Ascending aorta (tissue), 2 donors: ENCODE results near the gene FHOD3. TPM values are rescaled to one million over a fixed set of nuclear protein-coding genes. Genes with fewer than 3 reads are reported as not detected.
"Not testable (repeated sequence)": the region's sequence is repeated elsewhere in the genome, so short reads cannot be mapped to it uniquely, and the experiment has no call there.

Experiments used
- DNase-seq, 2 donors: peaks; one replicate each; pipeline ENCODE4 v3.0.0-alpha.2; 2019; ENCODE audit warnings: low spot score in 2 of 2
- H3K27ac ChIP-seq, 2 donors: fragments of 200-600 bp; sonication (generic); one replicate each; pipeline ENCODE4 v1.5.1; 2016 to 2017; ENCODE audit warnings: mild to moderate bottlenecking in 1 of 2
- H3K27me3 ChIP-seq: fragments of 200-600 bp; sonication (generic); one replicate; pipeline ENCODE4 v1.5.1; 2017
- H3K36me3 ChIP-seq, 2 donors: fragments of 200-600 bp; sonication (generic); one replicate each; pipeline ENCODE4 v1.5.1; 2016
- H3K4me1 ChIP-seq, 2 donors: fragments of 200-600 bp; sonication (generic); one replicate each; pipeline ENCODE4 v1.5.1; 2016 to 2017; ENCODE audit warnings: mild to moderate bottlenecking in 1 of 2
- H3K4me3 ChIP-seq, 2 donors: fragments of 200-600 bp; sonication (generic); one replicate each; pipeline ENCODE4 v1.5.1; 2016 to 2017; ENCODE audit warnings: mild to moderate bottlenecking in 1 of 2
- H3K9me3 ChIP-seq, 2 donors: fragments of 200-600 bp; sonication (generic); one replicate each; pipeline ENCODE4 v1.5.1; 2016
- intact Hi-C: fragments of 100-400 bp; cut with DNase I; formaldehyde crosslinking; loops from one replicate; pipeline ENCODE4 v1.15.1; 2023
- total RNA-seq: library from RNA; depleted of rRNA; stranded (reverse); fragments of >200 nt; gene quantifications from one replicate; pipeline ENCODE4 v1.1.0, GENCODE V29; 2016
- TF ChIP-seq, protein P1 (sequence below), 3 experiments: fragments of 200-600 bp in 2 of 3; fragments of 450-650 bp in 1 of 3; sonication (generic) in 2 of 3; IDR thresholded peaks; one replicate each; pipeline ENCODE4 v1.5.1; 2016 to 2019; ENCODE audit warnings: antibody characterized with exemption in 3 of 3, mild to moderate bottlenecking in 1 of 3, moderate library complexity in 1 of 3

The FHOD3 gene
- total RNA-seq, 1 donor from 2014 or later = 12.7 TPM

DNA sequence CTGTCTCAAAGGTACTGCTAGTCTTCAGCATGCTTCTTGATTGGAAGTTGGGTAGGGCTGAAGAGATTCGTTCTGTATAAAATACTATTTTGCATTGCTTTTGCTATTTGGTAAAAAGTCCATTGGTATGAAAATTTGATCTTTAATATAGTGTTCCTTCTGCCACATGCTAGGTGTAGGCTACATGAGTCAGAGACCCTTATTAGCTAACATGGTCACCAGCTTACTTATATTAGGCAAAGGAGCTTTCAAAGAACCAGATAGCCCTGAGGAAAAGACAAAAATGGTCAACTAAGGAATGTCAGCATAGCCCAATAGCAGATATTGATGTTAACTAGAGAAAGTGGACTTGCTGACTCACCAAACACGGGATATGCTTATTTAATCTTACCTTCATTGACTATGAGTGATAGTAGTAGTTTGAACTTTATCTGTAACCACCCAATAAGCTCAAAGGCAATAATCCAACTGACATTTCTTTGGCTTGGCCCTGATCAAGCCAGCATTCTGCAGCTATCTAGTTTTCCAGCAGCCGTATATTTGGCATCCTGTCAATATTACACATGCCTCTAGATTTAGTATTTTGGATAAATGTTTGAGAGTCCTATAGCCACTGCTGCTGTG, 421.3 kb downstream of the FHOD3 start:
- no peak for DNase-seq
- Histone ChIP-seq H3K27ac (no peak overlapping the region), H3K4me1 (peaks cover 0 to 7% of the 10 kb centered on the region in 2 donors), H3K36me3 (peaks cover 0 to 6% of the 10 kb centered on the region in 2 donors), H3K27me3 (no peaks in the 10 kb centered on the region), H3K4me3 (no peak overlapping the region), H3K9me3 (no peaks in the 10 kb centered on the region)
- intact Hi-C loops = no loop called here
- TF ChIP-seq, protein P1, sequence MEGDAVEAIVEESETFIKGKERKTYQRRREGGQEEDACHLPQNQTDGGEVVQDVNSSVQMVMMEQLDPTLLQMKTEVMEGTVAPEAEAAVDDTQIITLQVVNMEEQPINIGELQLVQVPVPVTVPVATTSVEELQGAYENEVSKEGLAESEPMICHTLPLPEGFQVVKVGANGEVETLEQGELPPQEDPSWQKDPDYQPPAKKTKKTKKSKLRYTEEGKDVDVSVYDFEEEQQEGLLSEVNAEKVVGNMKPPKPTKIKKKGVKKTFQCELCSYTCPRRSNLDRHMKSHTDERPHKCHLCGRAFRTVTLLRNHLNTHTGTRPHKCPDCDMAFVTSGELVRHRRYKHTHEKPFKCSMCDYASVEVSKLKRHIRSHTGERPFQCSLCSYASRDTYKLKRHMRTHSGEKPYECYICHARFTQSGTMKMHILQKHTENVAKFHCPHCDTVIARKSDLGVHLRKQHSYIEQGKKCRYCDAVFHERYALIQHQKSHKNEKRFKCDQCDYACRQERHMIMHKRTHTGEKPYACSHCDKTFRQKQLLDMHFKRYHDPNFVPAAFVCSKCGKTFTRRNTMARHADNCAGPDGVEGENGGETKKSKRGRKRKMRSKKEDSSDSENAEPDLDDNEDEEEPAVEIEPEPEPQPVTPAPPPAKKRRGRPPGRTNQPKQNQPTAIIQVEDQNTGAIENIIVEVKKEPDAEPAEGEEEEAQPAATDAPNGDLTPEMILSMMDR (IDR thresholded peaks at IDR 0.05) = no peak

DNA sequence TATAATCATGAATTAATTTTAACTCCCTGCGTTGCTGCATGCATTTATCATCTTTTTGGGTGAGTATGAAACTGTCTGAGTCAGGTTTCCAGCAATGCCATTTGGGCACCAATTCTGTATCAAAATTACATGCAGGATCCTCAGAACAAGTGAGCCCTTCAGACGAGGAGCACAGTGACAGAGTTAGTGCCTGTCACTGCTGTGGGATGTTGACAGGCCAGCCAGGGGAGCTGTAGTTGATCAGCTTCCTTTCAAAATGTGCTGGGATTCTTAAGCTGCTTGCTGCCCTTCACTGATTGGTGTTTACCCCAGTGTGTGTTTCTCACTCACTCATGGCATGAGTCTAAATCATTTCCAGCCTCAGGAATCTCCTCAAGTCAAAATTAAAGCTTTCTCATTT, 422.1 kb downstream of the FHOD3 start:
- Histone ChIP-seq H3K4me3 (no peak overlapping the region), H3K9me3 (no peaks in the 10 kb centered on the region), H3K36me3 (peaks cover 0 to 6% of the 10 kb centered on the region in 2 donors), H3K4me1 (peaks cover 0 to 7% of the 10 kb centered on the region in 2 donors), H3K27me3 (no peaks in the 10 kb centered on the region), H3K27ac (no peak overlapping the region)
- no peak for DNase-seq
- intact Hi-C loops = no loop called here
- TF ChIP-seq, protein P1 (IDR thresholded peaks at IDR 0.05) = no peak

DNA sequence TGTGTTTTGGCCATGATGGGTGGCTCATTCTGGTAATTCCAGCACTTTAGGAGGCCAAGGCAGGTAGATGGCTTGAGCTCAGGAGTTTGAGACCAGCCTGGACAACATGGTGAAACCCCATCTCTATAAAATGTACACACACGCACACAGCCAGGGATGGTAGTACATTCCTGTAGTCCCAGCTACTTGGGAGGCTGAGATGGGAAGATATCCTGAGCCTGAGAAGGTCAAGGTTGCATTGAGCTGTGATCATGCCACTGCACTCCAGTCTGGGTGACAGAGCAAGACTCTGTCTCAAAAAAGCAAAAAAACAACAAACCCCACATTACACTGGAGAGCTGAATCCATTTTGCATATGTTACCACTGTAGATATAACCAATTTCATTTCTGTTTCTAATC, 423.8 kb downstream of the FHOD3 start:
- H3K27ac ChIP-seq, H3K27me3 ChIP-seq, intact Hi-C loops, H3K4me3 ChIP-seq, H3K36me3 ChIP-seq, H3K9me3 ChIP-seq, DNase-seq: not testable (repeated sequence)
- H3K4me1 ChIP-seq = peaks cover 0 to 11% of the 10 kb centered on the region in 2 donors

DNA sequence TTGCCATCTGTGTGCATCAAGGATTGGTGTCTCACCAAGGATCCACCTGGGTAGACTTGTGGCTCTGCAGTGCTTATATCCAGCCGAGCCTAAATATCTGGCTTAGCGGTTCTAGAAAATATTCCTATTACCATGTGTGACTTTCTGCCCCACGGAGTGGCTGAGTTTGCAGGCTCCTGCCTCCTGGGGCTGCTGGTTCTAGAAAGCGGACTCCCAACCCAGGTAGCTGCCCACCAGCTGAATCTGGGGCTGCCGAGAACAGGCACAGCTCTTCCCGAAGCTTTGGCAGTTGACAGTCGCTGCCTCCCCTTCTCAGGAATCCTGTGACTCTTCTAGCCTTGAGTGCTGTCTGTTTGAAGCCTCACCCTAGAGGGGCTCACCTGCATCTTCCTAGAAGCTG, 426.7 kb downstream of the FHOD3 start:
- Histone ChIP-seq H3K27ac (peak overlapping the region; percentile 55 to 70), H3K9me3 (no peaks in the 10 kb centered on the region), H3K4me3 (peak overlapping the region; percentile 35 to 56), H3K36me3 (no peaks in the 10 kb centered on the region), H3K4me1 (peaks cover 0 to 11% of the 10 kb centered on the region in 2 donors), H3K27me3 (no peaks in the 10 kb centered on the region)
- TF ChIP-seq, protein P1 (IDR thresholded peaks at IDR 0.05) = no peak
- DNase-seq = no peak
- intact Hi-C loops = no loop called here

DNA sequence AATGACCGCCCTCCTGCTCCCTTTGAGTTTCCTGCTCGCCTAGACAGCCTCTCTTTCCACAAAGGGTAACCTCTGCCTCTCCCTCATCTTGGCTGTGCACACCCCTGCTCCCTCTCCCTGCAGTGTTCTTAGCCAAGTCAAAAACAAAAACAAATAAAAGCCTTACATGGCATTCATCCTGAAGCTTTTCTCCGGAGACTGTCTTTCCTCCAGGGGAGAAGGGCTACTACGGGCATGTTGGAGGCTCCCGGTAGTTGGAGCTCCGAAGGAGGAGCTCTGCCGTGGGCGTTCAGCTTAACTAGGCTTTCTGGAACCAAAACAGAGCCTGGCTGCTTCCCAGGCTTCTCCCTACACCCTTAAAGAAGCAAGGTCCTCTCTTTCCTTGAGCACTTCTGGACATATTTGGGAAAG, 427.1 kb downstream of the FHOD3 start:
- Histone ChIP-seq H3K27ac (peak overlapping the region; percentile 55 to 70), H3K9me3 (no peaks in the 10 kb centered on the region), H3K36me3 (no peaks in the 10 kb centered on the region), H3K27me3 (no peaks in the 10 kb centered on the region), H3K4me3 (peak overlapping the region; percentile 35 to 56), H3K4me1 (peaks cover 0 to 11% of the 10 kb centered on the region in 2 donors)
- TF ChIP-seq, protein P1 (IDR thresholded peaks at IDR 0.05) = no peak
- intact Hi-C loops = no loop called here
- DNase-seq = peak in 1 of 2 donors; percentile 75

DNA sequence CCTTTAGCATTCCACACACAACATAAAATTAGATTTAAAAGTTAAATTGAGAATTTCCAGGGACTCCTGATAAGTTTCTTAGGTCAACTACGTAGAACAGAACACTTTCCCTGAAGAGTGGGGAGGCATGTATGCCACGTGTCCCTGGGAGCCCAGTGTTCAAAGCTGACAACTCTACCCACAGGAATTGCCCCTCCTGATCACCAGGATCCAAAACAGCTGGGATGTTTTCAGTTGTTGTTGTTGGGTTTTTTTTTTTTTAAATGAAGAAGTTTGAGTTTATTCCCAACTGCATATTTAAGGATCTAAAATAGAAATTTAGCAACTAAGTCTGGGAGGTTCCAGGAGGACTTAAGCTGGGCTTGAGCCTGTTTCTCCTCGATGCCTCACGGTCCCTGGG, 430.8 kb downstream of the FHOD3 start:
- H3K4me3 ChIP-seq = no peak overlapping the region
- no peak for DNase-seq
- peak overlapping the region; percentile 37 to 41 for H3K27ac ChIP-seq
- intact Hi-C loops = no loop called here
- peaks cover 0 to 4% of the 10 kb centered on the region in 2 donors for H3K4me1 ChIP-seq
- TF ChIP-seq, protein P1 (IDR thresholded peaks at IDR 0.05) = no peak
- no peaks in the 10 kb centered on the region for H3K9me3 ChIP-seq
- no peaks in the 10 kb centered on the region for H3K27me3 ChIP-seq
- H3K36me3 ChIP-seq = peaks cover 0 to 18% of the 10 kb centered on the region in 2 donors
